Mesothelial cell of epicardium (in vitro differentiated cells): ENCODE data around the gene LOXL4. TPM values are rescaled to one million over a fixed set of nuclear protein-coding genes. Genes with fewer than 3 reads are reported as not detected.

Source experiments
- DNase-seq, 2 experiments: peaks; one replicate each; pipeline ENCODE4 v3.0.0; 2021; ENCODE audit warnings: low spot score in 2 of 2; ENCODE audit not compliant: unreplicated experiment in 2 of 2
- H3K27ac Mint-ChIP-seq: 2 replicates; pipeline ENCODE4 v1.8.0; 2021; ENCODE audit warnings: mixed read lengths
- H3K27me3 Mint-ChIP-seq: 2 replicates; pipeline ENCODE4 v1.8.0; 2021; ENCODE audit warnings: low read depth, mixed read lengths
- H3K36me3 Mint-ChIP-seq: 2 replicates; pipeline ENCODE4 v1.8.0; 2021; ENCODE audit warnings: mixed read lengths
- H3K4me1 Mint-ChIP-seq: 2 replicates; pipeline ENCODE4 v1.8.0; 2021; ENCODE audit warnings: mixed read lengths
- H3K4me3 Mint-ChIP-seq: 2 replicates; pipeline ENCODE4 v1.8.0; 2021; ENCODE audit warnings: mild to moderate bottlenecking, moderate library complexity, mixed read lengths
- H3K9me3 Mint-ChIP-seq: 2 replicates; pipeline ENCODE4 v1.8.0; 2021; ENCODE audit warnings: mixed read lengths
- total RNA-seq: library from RNA; stranded (reverse); gene quantifications from 3 replicates; pipeline ENCODE4 v1.2.1, GENCODE V29; 2021
- TF ChIP-seq, protein P1 (sequence below): fragments of 200-600 bp; sonication (generic); IDR thresholded peaks from one replicate; pipeline ENCODE4 v1.5.0; 2021; ENCODE audit warnings: antibody characterized with exemption; ENCODE audit not compliant: unreplicated experiment

The LOXL4 gene
- total RNA-seq, 1 donor from 2014 or later = 7.9 TPM

DNA sequence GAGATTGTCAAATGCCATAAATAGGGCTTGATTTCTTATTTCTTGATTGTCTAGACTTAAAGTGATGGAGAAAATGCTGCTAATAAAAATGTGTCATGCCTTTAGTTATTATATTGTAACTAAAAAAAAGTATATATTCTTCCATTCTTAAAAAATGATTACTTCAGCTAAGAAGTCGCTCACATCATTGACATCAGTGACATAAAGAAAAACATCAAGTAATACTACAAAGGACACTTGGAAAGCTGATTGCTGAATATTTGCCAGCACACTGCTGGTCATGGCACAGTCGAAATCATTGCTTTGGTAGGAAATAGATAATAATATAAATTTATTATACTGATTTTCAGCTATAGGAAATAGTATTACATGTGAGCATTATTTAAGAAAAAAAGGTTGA, 62.6 kb downstream of the LOXL4 start:
- DNase-seq = no peak
- Mint-ChIP-seq H3K9me3 (no peaks in the 10 kb centered on the region), H3K4me3 (no peak overlapping the region), H3K4me1 (no peaks in the 10 kb centered on the region), H3K27ac (no peak overlapping the region), H3K36me3 (peaks cover 17% of the 10 kb centered on the region), H3K27me3 (no peaks in the 10 kb centered on the region)
- TF ChIP-seq, protein P1, sequence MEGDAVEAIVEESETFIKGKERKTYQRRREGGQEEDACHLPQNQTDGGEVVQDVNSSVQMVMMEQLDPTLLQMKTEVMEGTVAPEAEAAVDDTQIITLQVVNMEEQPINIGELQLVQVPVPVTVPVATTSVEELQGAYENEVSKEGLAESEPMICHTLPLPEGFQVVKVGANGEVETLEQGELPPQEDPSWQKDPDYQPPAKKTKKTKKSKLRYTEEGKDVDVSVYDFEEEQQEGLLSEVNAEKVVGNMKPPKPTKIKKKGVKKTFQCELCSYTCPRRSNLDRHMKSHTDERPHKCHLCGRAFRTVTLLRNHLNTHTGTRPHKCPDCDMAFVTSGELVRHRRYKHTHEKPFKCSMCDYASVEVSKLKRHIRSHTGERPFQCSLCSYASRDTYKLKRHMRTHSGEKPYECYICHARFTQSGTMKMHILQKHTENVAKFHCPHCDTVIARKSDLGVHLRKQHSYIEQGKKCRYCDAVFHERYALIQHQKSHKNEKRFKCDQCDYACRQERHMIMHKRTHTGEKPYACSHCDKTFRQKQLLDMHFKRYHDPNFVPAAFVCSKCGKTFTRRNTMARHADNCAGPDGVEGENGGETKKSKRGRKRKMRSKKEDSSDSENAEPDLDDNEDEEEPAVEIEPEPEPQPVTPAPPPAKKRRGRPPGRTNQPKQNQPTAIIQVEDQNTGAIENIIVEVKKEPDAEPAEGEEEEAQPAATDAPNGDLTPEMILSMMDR = no peak

- H3K27ac Mint-ChIP-seq = no peak overlapping the region
- TF ChIP-seq, protein P1 = no peak
- no peaks in the 10 kb centered on the region for H3K9me3 Mint-ChIP-seq
- DNase-seq = no peak
- H3K4me1 Mint-ChIP-seq = no peaks in the 10 kb centered on the region
- H3K27me3 Mint-ChIP-seq = no peaks in the 10 kb centered on the region
- H3K4me3 Mint-ChIP-seq = no peak overlapping the region
- no peaks in the 10 kb centered on the region for H3K36me3 Mint-ChIP-seq
Measured at GRCh38 chr10:98202378-98202777, 65.6 kb downstream of the LOXL4 start.

DNA sequence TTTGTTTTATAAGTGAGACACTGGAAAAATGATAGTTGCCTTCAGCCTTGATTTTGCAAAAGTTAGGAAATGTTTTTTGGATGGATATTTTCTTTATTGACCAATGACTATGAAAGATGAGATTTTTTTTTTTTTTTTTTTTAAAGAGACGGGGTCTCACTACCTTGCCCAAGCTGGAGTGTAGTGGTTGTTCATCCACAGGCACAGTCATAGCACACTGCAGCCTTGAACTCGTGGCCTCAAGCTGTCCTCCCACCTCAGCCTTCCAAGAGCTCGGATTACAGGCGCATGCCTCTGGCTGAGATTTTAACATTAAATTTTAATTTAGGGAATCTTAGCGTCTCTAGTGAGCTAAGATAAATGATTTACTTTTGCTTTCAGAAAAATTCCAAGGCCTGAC, 66.2 kb downstream of the LOXL4 start:
- DNase-seq = no peak
- no peak overlapping the region for H3K4me3 Mint-ChIP-seq
- peaks cover under 1% of the 10 kb centered on the region for H3K36me3 Mint-ChIP-seq
- H3K27ac Mint-ChIP-seq = no peak overlapping the region
- TF ChIP-seq, protein P1 = no peak
- no peaks in the 10 kb centered on the region for H3K4me1 Mint-ChIP-seq
- H3K27me3 Mint-ChIP-seq = no peaks in the 10 kb centered on the region
- no peaks in the 10 kb centered on the region for H3K9me3 Mint-ChIP-seq

Other genes with a start within 250 kb of the LOXL4 start
- 0.25 to 0.63 TPM (median 0.49 TPM) in 3 replicates for gene CRTAC1, start 237.6 kb downstream of the LOXL4 start, total RNA-seq
- 16.6 to 17.9 TPM (median 16.9 TPM) in 3 replicates for gene R3HCC1L, start 133.5 kb downstream of the LOXL4 start, total RNA-seq
- 31.1 to 34.4 TPM (median 31.9 TPM) in 3 replicates for gene PYROXD2, start 147.0 kb upstream of the LOXL4 start, total RNA-seq
- 47.0 to 52.8 TPM (median 51.7 TPM) in 3 replicates for gene HPS1, start 178.7 kb upstream of the LOXL4 start, total RNA-seq